ENCODE results near the gene SAMD8.

SAMD8 gene

GRCh38 chr10:75084834-75085384, 26.5 kb upstream of the SAMD8 start:
- no peak overlapping the region for H3K4me3 ChIP-seq (ENCODE audit: low read length)
- no peak for TF ChIP-seq CTCF (IDR thresholded peaks at IDR 0.05; ENCODE audit: insufficient read depth, low read depth, low read length, missing control alignments)
- DNase-seq (ENCODE audit: low read depth): no peak

GRCh38 chr10:75086278-75086934, 25.1 kb upstream of the SAMD8 start:
- H3K4me3 ChIP-seq (ENCODE audit: low read length): no peak overlapping the region
- no peak for DNase-seq (ENCODE audit: low read depth)
- no peak for TF ChIP-seq CTCF (IDR thresholded peaks at IDR 0.05; ENCODE audit: insufficient read depth, low read depth, low read length, missing control alignments)

- no peak for DNase-seq (ENCODE audit: low read depth)
- no peak overlapping the region for H3K4me3 ChIP-seq (ENCODE audit: low read length)
- no peak for TF ChIP-seq CTCF (IDR thresholded peaks at IDR 0.05; ENCODE audit: insufficient read depth, low read depth, low read length, missing control alignments)
These were observed 22.8 kb upstream of the SAMD8 start for GRCh38 chr10:75088640-75089039.

GRCh38 chr10:75089634-75090033, 21.8 kb upstream of the SAMD8 start:
- no peak for TF ChIP-seq CTCF (IDR thresholded peaks at IDR 0.05; ENCODE audit: insufficient read depth, low read depth, low read length, missing control alignments)
- no peak overlapping the region for H3K4me3 ChIP-seq (ENCODE audit: low read length)
- no peak for DNase-seq (ENCODE audit: low read depth)

- DNase-seq (ENCODE audit: low read depth): no peak
- H3K4me3 ChIP-seq (ENCODE audit: low read length): no peak overlapping the region
- no peak for TF ChIP-seq CTCF (IDR thresholded peaks at IDR 0.05; ENCODE audit: insufficient read depth, low read depth, low read length, missing control alignments)
These were observed 20.3 kb upstream of the SAMD8 start for GRCh38 chr10:75091146-75091545.

GRCh38 chr10:75094465-75094864, 17.0 kb upstream of the SAMD8 start:
- no peak overlapping the region for H3K4me3 ChIP-seq (ENCODE audit: low read length)
- DNase-seq (ENCODE audit: low read depth): no peak
- no peak for TF ChIP-seq CTCF (IDR thresholded peaks at IDR 0.05; ENCODE audit: insufficient read depth, low read depth, low read length, missing control alignments)

GRCh38 chr10:75095631-75096030, 15.8 kb upstream of the SAMD8 start:
- DNase-seq (ENCODE audit: low read depth): no peak
- TF ChIP-seq CTCF (IDR thresholded peaks at IDR 0.05; ENCODE audit: insufficient read depth, low read depth, low read length, missing control alignments): no peak
- no peak overlapping the region for H3K4me3 ChIP-seq (ENCODE audit: low read length)

Measured in epithelial cell of esophagus (primary cell).